Panc1 (cell line): Measurements from ENCODE around the gene IDI2. TPM values are rescaled to one million over a fixed set of nuclear protein-coding genes. Genes with fewer than 3 reads are reported as not detected.

Experiments used
- ATAC-seq: fragments of 200-7000 bp; cut with Tn5 transposase; 2 replicates; pipeline ENCODE4 v1.9.1; 2020; ENCODE audit warnings: mild to moderate bottlenecking, moderate library complexity
- BruUV-seq: library from RNA; stranded (reverse); fragments of 400-500 nt; replicated peaks from 2 replicates; lab custom pipeline; 2021; lab: Mats Ljungman, UMichigan
- CTCF ChIA-PET: fragments of 300-600 bp; sonication (Branson Sonifier 250); formaldehyde crosslinking; loops from one replicate; lab custom pipeline; 2022; ENCODE audit warnings: antibody characterized with exemption; lab: Charles Lee
- POLR2A ChIA-PET: fragments of 300-600 bp; sonication (Branson Sonifier 250); formaldehyde crosslinking; loops from one replicate; lab custom pipeline; 2022; ENCODE audit warnings: antibody characterized with exemption; lab: Charles Lee
- DNase-seq: peaks from one replicate; pipeline ENCODE4 v3.0.0-alpha.2; 2010; ENCODE audit warnings: low read depth, low spot score
- H3K27ac ChIP-seq: 2 replicates; pipeline ENCODE4 v1.5.1; 2011; ENCODE audit warnings: mild to moderate bottlenecking, low read length, inconsistent platforms
- H3K27me3 ChIP-seq: fragments of 200-500 bp; sonication (Bioruptor generic); 2 replicates; pipeline ENCODE4 v1.6.0; 2014; ENCODE audit warnings: low read length, inconsistent platforms; ENCODE audit not compliant: control insufficient read depth, insufficient read depth
- H3K36me3 ChIP-seq: fragments of 200-500 bp; sonication (Bioruptor generic); 2 replicates; pipeline ENCODE4 v1.5.1; 2014; ENCODE audit warnings: inconsistent platforms, mild to moderate bottlenecking, low read length, moderate library complexity; ENCODE audit not compliant: control insufficient read depth, insufficient read depth
- H3K4me1 ChIP-seq: 2 replicates; pipeline ENCODE4 v1.5.1; 2011; ENCODE audit warnings: inconsistent platforms, mild to moderate bottlenecking, low read length, moderate library complexity; ENCODE audit not compliant: control insufficient read depth, insufficient read depth
- H3K4me3 ChIP-seq, 2 experiments: 2 replicates each; pipeline ENCODE4 v1.5.1; 2011 to 2012; ENCODE audit warnings: low read depth in 2 of 2, low read length in 2 of 2, mild to moderate bottlenecking in 2 of 2, inconsistent platforms in 1 of 2, moderate library complexity in 1 of 2
- H3K9me3 ChIP-seq: fragments of 200-500 bp; sonication (Bioruptor generic); 2 replicates; pipeline ENCODE4 v1.5.1; 2014; ENCODE audit warnings: low read depth, mild to moderate bottlenecking, inconsistent platforms, low read length, moderate library complexity; ENCODE audit not compliant: control insufficient read depth, insufficient read depth
- POLR2AphosphoS5 ChIP-seq: IDR thresholded peaks from 2 replicates; pipeline ENCODE4 v1.6.1; 2012; ENCODE audit warnings: mild to moderate bottlenecking, low read depth, low read length, moderate library complexity
- SIN3A ChIP-seq: IDR thresholded peaks from 2 replicates; pipeline ENCODE4 v1.6.1; 2012; ENCODE audit warnings: low read depth, mild to moderate bottlenecking, low read length, moderate library complexity, borderline replicate concordance; ENCODE audit not compliant: insufficient read depth
- TCF7L2 ChIP-seq: IDR thresholded peaks from 2 replicates; pipeline ENCODE4 v1.6.1; 2011; ENCODE audit warnings: mild to moderate bottlenecking, low read depth, low read length, inconsistent platforms
- in situ Hi-C: cut with HindIII; loops from 2 replicates; pipeline ENCODE4 v1.10.0; 2016; ENCODE audit warnings: low sequenced_read_pairs, low pct_unique_long_range_greater_than_20kb
- intact Hi-C: fragments of 100-400 bp; cut with micrococcal nuclease; formaldehyde crosslinking; loops from one replicate; pipeline ENCODE4 v1.10.0; 2022; ENCODE audit not compliant: unreplicated experiment
- total RNA-seq: library from RNA; stranded (reverse); gene quantifications from one replicate; pipeline ENCODE4 v1.2.1, GENCODE V29; 2021; ENCODE audit not compliant: unreplicated experiment
- TF ChIP-seq, protein P1 (sequence below): fragments of 450-650 bp; IDR thresholded peaks from 2 replicates; pipeline ENCODE4 v1.5.1; 2017; ENCODE audit warnings: mild to moderate bottlenecking
- TF ChIP-seq, protein P2 (sequence below), 2 experiments: IDR thresholded peaks; 2 replicates each; pipeline ENCODE4 v1.6.1; 2011 to 2012; ENCODE audit warnings: low read depth in 2 of 2, control low read depth in 1 of 2, low read length in 1 of 2, mild to moderate bottlenecking in 1 of 2, moderate library complexity in 1 of 2; ENCODE audit not compliant: insufficient read depth in 1 of 2

The IDI2 gene
- total RNA-seq, 1 experiment from 2014 or later, result not detected

DNA sequence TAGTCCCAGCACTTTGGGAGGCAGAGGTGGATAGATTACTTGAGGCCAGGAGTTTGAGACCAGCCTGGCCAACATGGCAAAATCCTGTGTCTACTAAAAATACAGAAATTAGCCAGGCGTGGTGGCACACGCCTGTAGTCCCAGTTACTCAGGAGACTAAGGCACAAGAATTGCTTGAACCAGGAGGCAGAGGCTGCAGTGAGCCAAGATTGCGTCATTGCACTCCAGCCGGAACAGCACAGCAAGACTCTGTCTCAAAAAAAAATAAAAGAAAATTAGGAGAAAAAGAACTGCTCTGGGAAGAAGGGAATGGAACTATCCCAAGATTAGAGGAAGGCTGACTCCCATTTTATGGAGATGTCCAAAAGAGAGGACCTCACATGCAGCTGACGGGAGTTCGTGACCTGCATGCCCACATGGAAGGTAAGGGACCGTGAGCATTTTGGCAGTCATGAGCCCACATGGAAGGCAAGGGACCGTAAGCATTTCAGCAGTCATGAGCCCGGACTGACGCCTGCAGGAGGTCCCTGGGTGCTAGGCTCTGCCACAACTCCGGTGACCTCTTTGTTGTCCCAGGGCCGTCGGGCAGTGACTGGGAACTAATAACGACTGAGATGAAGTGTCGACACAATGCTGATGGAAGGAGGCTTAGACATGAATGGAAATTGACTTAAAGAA is 56.0 kb downstream of the IDI2 start:
- DNase-seq (no peak), ATAC-seq (no peak)
- no TSS peak for BruUV-seq
- POLR2A ChIA-PET, result no interaction called here
- H3K27ac ChIP-seq, result no peak overlapping the region
- CTCF ChIA-PET, result no interaction called here
- intact Hi-C loops (no loop called here), in situ Hi-C loops (no loop called here)
- H3K4me3 ChIP-seq, result no peak overlapping the region
- H3K27me3 ChIP-seq, result no peaks in the 10 kb centered on the region
- no peaks in the 10 kb centered on the region for H3K36me3 ChIP-seq
- TF ChIP-seq POLR2AphosphoS5, result no peak
- TF ChIP-seq SIN3A, result no peak
- no peak for TF ChIP-seq TCF7L2
- TF ChIP-seq, protein P1, sequence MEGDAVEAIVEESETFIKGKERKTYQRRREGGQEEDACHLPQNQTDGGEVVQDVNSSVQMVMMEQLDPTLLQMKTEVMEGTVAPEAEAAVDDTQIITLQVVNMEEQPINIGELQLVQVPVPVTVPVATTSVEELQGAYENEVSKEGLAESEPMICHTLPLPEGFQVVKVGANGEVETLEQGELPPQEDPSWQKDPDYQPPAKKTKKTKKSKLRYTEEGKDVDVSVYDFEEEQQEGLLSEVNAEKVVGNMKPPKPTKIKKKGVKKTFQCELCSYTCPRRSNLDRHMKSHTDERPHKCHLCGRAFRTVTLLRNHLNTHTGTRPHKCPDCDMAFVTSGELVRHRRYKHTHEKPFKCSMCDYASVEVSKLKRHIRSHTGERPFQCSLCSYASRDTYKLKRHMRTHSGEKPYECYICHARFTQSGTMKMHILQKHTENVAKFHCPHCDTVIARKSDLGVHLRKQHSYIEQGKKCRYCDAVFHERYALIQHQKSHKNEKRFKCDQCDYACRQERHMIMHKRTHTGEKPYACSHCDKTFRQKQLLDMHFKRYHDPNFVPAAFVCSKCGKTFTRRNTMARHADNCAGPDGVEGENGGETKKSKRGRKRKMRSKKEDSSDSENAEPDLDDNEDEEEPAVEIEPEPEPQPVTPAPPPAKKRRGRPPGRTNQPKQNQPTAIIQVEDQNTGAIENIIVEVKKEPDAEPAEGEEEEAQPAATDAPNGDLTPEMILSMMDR, result no peak
- TF ChIP-seq, protein P2, sequence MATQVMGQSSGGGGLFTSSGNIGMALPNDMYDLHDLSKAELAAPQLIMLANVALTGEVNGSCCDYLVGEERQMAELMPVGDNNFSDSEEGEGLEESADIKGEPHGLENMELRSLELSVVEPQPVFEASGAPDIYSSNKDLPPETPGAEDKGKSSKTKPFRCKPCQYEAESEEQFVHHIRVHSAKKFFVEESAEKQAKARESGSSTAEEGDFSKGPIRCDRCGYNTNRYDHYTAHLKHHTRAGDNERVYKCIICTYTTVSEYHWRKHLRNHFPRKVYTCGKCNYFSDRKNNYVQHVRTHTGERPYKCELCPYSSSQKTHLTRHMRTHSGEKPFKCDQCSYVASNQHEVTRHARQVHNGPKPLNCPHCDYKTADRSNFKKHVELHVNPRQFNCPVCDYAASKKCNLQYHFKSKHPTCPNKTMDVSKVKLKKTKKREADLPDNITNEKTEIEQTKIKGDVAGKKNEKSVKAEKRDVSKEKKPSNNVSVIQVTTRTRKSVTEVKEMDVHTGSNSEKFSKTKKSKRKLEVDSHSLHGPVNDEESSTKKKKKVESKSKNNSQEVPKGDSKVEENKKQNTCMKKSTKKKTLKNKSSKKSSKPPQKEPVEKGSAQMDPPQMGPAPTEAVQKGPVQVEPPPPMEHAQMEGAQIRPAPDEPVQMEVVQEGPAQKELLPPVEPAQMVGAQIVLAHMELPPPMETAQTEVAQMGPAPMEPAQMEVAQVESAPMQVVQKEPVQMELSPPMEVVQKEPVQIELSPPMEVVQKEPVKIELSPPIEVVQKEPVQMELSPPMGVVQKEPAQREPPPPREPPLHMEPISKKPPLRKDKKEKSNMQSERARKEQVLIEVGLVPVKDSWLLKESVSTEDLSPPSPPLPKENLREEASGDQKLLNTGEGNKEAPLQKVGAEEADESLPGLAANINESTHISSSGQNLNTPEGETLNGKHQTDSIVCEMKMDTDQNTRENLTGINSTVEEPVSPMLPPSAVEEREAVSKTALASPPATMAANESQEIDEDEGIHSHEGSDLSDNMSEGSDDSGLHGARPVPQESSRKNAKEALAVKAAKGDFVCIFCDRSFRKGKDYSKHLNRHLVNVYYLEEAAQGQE (IDR thresholded peaks at IDR 0.05; ENCODE audit: insufficient read depth in 1 of 2, low read depth in 2 of 2, low read length in 1 of 2), result no peak
- no peaks in the 10 kb centered on the region for H3K4me1 ChIP-seq
- H3K9me3 ChIP-seq, result no peaks in the 10 kb centered on the region

Other genes starting within 250 kb of the IDI2 start
- gene LARP4B, start 94.2 kb downstream of the IDI2 start, total RNA-seq, result 87.0 TPM
- 79.5 TPM for gene GTPBP4, start 37.4 kb downstream of the IDI2 start, total RNA-seq
- gene IDI1, start 23.3 kb upstream of the IDI2 start, total RNA-seq, result 47.9 TPM
- gene WDR37, start 30.5 kb upstream of the IDI2 start, total RNA-seq, result 9.6 TPM